HG03565 (cell line): Measurements from ENCODE around the gene MTHFD1L.

Experiments
- ATAC-seq: cut with Tn5 transposase; IDR thresholded peaks from one replicate; pipeline ENCODE4 v1.9.1; 2021; ENCODE audit warnings: mild to moderate bottlenecking, moderate library complexity; ENCODE audit not compliant: unreplicated experiment

Gene MTHFD1L

GRCh38 chr6:151087861-151088598, 222.5 kb downstream of the MTHFD1L start:
- no peak for ATAC-seq

- no peak for ATAC-seq
These were observed 223.1 kb downstream of the MTHFD1L start for GRCh38 chr6:151088599-151088935.

GRCh38 chr6:151088963-151089362, 223.5 kb downstream of the MTHFD1L start:
- no peak for ATAC-seq

- ATAC-seq = no peak
These were observed 224.5 kb downstream of the MTHFD1L start for GRCh38 chr6:151089978-151090377.

- ATAC-seq = no peak
These were observed 226.1 kb downstream of the MTHFD1L start for GRCh38 chr6:151091571-151091970.

GRCh38 chr6:151092591-151092990, 227.1 kb downstream of the MTHFD1L start:
- ATAC-seq = no peak

- no peak for ATAC-seq
These were observed 228.2 kb downstream of the MTHFD1L start for GRCh38 chr6:151093706-151094105.

GRCh38 chr6:151095538-151096254, 230.2 kb downstream of the MTHFD1L start:
- no peak for ATAC-seq

- no peak for ATAC-seq
These were observed 230.7 kb downstream of the MTHFD1L start for GRCh38 chr6:151096255-151096612.

- ATAC-seq = no peak
These were observed 231.4 kb downstream of the MTHFD1L start for GRCh38 chr6:151096691-151097606.

GRCh38 chr6:151098166-151098565, 232.7 kb downstream of the MTHFD1L start:
- no peak for ATAC-seq

- ATAC-seq = no peak
These were observed 234.8 kb downstream of the MTHFD1L start for GRCh38 chr6:151100326-151100725.

- ATAC-seq = no peak
These were observed 235.8 kb downstream of the MTHFD1L start for GRCh38 chr6:151101161-151101815.

GRCh38 chr6:151101816-151102694, 236.6 kb downstream of the MTHFD1L start:
- ATAC-seq = no peak

- ATAC-seq = no peak
These were observed 237.8 kb downstream of the MTHFD1L start for GRCh38 chr6:151103266-151103665.

- ATAC-seq = no peak
These were observed 242.5 kb downstream of the MTHFD1L start for GRCh38 chr6:151107897-151108427.

- ATAC-seq = no peak
These were observed 243.0 kb downstream of the MTHFD1L start for GRCh38 chr6:151108548-151108947.

- ATAC-seq = no peak
These were observed 243.9 kb downstream of the MTHFD1L start for GRCh38 chr6:151109361-151109760.

- ATAC-seq = no peak
These were observed 244.5 kb downstream of the MTHFD1L start for GRCh38 chr6:151109869-151110575.
